AG04450 (cell line): ENCODE data around the gene SHFL. TPM values are rescaled to one million over a fixed set of nuclear protein-coding genes. Genes with fewer than 3 reads are reported as not detected.

Experiments used
- CTCF ChIA-PET: fragments of 300-600, 350-600 bp; formaldehyde crosslinking; extraction: SDS; loops from one replicate; lab custom pipeline; 2022; ENCODE audit warnings: antibody characterized with exemption, inconsistent platforms; lab: Charles Lee
- POLR2A ChIA-PET: fragments of 350-600 bp; formaldehyde crosslinking; extraction: SDS; loops from one replicate; lab custom pipeline; 2021; ENCODE audit warnings: antibody characterized with exemption, inconsistent platforms; lab: Yijun Ruan, JAX
- DNase-seq: peaks from one replicate; pipeline ENCODE4 v3.0.0-alpha.2; 2011; ENCODE audit warnings: low read depth, low spot score
- H3K27ac ChIP-seq: one replicate; pipeline ENCODE4 v1.5.1; 2012; ENCODE audit warnings: low read depth, low read length, control low read depth
- H3K27me3 ChIP-seq: one replicate; pipeline ENCODE4 v1.6.0; 2012; ENCODE audit warnings: low read length; ENCODE audit not compliant: control insufficient read depth, insufficient read depth
- H3K4me3 ChIP-seq: 2 replicates; pipeline ENCODE4 v1.5.1; 2011; ENCODE audit warnings: mild to moderate bottlenecking, low read depth, low read length, control low read depth
- H3K9me3 ChIP-seq: 2 replicates; pipeline ENCODE4 v1.5.1; 2012; ENCODE audit warnings: low read length; ENCODE audit not compliant: control insufficient read depth, insufficient read depth
- CTCF ChIP-seq: IDR thresholded peaks from 2 replicates; pipeline ENCODE4 v1.5.1; 2011; ENCODE audit warnings: low read depth, low read length, control low read depth, inconsistent platforms
- polyA plus RNA-seq: library from polyadenylated mRNA; depleted of rRNA; stranded (reverse); fragments of >200 nt; gene quantifications from 2 replicates; pipeline ENCODE4 v1.2.3, GENCODE V29; 2011

Gene SHFL
- polyA plus RNA-seq, 1 experiment, result 25.0 TPM

- H3K4me3 ChIP-seq, result no peak overlapping the region
- ChIA-PET POLR2A (interaction anchor here (0.6 kb wide), 1 partner anchor 389 kb away, joined by 11 read pairs; no protein-coding TSS in a partner anchor), CTCF (no interaction called here)
- peaks cover 10% of the 10 kb centered on the region; the same call in 1 of the 2 replicates for H3K9me3 ChIP-seq
- DNase-seq, result no peak
- no peaks in the 10 kb centered on the region for H3K27me3 ChIP-seq
- TF ChIP-seq CTCF, result no peak
- no peak overlapping the region for H3K27ac ChIP-seq
Measured at GRCh38 chr19:10091370-10091687, 5.2 kb downstream of the SHFL start.

GRCh38 chr19:10091895-10092641 is 6.0 kb downstream of the SHFL start:
- Histone ChIP-seq H3K27ac (no peak overlapping the region), H3K27me3 (no peaks in the 10 kb centered on the region), H3K9me3 (peaks cover 10% of the 10 kb centered on the region; the same call in 1 of the 2 replicates), H3K4me3 (no peak overlapping the region)
- TF ChIP-seq CTCF, result no peak
- CTCF ChIA-PET, result no interaction called here
- DNase-seq, result no peak
- POLR2A ChIA-PET, result no interaction called here

- TF ChIP-seq CTCF, result no peak
- Histone ChIP-seq H3K27ac (no peak overlapping the region), H3K4me3 (no peak overlapping the region), H3K27me3 (no peaks in the 10 kb centered on the region), H3K9me3 (peaks cover 10% of the 10 kb centered on the region; the same call in 1 of the 2 replicates)
- CTCF ChIA-PET, result no interaction called here
- DNase-seq, result no peak
- POLR2A ChIA-PET, result interaction anchor here (0.6 kb wide), 1 partner anchor 312 kb away, joined by 3 read pairs; no protein-coding TSS in a partner anchor
Measured at GRCh38 chr19:10092648-10093294, 6.7 kb downstream of the SHFL start.

GRCh38 chr19:10093295-10094186 is 7.4 kb downstream of the SHFL start:
- H3K27ac ChIP-seq, result no peak overlapping the region
- ChIA-PET CTCF (no interaction called here), POLR2A (interaction anchor here (0.6 kb wide), 1 partner anchor 312 kb away, joined by 3 read pairs; no protein-coding TSS in a partner anchor)
- DNase-seq, result no peak
- no peak overlapping the region for H3K4me3 ChIP-seq
- H3K9me3 ChIP-seq, result peaks cover 10% of the 10 kb centered on the region; the same call in 1 of the 2 replicates
- H3K27me3 ChIP-seq, result no peaks in the 10 kb centered on the region
- no peak for TF ChIP-seq CTCF
